ENCODE measurements around the gene SP3.

The SP3 gene

DNA sequence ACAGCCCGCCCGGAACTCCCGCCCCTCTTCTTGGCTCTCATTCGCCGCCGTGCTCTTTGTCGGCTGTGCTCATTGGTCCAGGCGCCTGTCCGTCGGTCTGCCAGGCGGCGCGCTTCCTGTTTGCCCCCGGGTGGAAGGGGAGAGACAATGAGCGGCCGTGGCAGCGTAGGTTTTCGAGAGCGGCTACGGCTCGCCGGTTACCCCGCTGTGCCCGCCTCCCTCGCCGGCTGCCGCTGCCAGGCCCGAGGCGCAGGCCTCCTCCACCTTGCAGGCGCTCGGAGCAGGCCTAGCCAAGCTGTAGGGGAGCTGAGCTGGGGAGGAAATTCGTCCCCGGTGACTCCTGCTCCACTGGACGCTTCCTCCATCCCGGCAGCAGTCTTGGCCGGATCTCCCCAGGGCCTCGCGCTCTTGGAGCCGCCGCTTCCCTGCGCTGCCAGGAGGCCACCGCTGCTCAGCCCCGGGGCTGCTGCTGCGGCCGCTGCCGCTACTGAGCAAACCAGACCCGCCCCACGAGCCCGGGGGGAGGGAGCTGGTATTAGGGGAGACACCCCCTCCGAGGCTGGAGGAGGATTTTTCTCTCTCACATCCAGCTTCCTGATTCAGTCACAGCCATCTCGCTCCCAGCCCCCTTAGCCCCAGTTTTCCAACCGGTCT is at the start of gene SP3:
Gene SP3 (minus strand): TSS at position 2 of the 654 bp plus-strand sequence. CDS start 202 bp downstream, outside the sequence.
- peak; percentile 97 for DNase-seq

DNA sequence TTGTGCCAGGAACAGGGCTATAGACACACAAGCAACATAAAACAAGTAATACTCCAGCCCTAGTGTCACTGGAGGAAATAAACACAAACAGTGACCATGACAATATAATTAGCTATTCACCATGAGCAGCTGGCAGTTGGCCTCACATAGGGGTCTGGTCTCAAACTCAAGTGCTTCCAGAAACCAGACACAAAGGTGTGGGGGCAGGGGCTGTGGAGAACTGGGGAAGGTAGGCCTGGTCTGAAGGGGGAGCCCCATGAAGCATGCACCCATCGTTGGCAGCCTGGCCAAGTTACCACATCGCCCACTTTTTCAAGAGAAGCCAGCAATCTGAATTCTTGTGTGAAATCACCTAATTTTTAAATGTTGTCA is 49.5 kb upstream of the SP3 start:
- peak; percentile 32 for DNase-seq

- DNase-seq: no peak
Measured at GRCh38 chr2:174014011-174014698, 49.0 kb upstream of the SP3 start.

GRCh38 chr2:174013315-174013751 is 48.2 kb upstream of the SP3 start:
- DNase-seq: no peak

GRCh38 chr2:174012347-174013314 is 47.5 kb upstream of the SP3 start:
- no peak for DNase-seq

DNA sequence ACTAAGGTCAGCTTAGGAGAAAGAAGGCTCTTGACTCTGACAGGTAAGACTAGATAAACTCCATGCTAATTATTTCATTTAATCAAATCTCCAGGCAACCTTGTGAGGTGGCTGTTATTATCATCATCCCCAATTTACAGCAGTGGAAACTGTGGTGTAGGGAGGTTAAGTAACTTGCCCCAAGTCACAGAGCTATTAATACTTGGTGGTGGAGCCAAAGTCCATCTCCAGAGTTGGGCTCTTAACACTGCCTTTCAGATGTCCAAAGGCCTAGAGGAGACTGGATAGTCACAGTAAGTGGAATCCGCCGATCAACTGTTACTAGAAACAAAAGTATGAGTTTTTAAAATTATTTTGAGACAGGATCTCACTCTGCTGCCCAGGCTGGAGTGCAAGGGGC is 46.6 kb upstream of the SP3 start:
- DNase-seq: no peak

GRCh38 chr2:174011173-174011572 is 46.0 kb upstream of the SP3 start:
- DNase-seq: no peak

GRCh38 chr2:174009488-174010223 is 44.5 kb upstream of the SP3 start:
- no peak for DNase-seq

- DNase-seq: no peak
Measured at GRCh38 chr2:174008720-174009119, 43.5 kb upstream of the SP3 start.

DNA sequence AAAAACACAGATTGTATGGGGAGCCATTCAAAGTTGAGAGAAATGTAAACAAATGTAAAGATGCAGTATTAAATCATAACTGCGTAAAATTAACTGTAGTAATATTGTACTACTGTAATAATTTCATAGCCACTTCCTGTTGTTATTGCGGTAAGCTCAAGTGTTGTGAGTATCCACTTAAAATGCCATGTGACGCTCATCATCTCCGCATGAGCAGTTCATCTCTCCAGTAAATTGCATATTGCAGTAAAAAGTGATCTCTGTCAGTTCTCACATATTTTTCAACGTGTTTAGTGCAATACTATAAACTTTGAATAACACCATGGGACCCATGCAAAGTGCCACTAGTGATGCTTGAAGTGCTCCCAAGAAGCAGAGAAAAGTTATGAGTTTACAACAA is 41.8 kb upstream of the SP3 start:
- peak; percentile 35 for DNase-seq

DNA sequence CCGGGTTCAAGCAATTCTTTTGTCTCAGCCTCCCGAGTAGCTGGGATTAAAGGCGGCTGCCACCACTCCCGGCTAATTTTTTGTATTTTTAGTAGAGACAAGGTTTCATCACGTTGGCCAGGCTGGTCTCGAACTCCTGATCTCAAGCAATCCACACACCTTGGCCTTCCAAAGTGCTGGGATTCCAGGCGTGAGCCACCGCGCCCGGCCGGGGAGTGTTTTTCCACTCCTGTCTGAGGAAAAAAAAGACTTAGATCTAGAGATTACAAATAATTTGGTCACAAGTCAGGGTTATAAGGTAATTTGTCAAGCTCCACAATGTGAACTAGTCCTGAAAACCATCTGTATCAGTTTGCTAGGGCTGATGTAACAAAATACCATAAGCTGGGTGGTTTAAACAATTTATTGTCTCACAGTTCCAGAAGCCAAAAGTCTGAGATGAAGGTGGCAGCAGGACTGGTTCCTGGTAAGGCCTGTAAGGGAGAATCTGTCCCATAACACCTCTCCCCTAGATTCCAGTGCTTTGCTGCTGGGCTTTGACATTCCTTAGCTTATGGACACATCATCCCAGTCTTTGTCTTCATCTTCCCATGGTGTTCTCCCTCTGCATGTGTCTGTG is 40.7 kb upstream of the SP3 start:
- no peak for DNase-seq

DNA sequence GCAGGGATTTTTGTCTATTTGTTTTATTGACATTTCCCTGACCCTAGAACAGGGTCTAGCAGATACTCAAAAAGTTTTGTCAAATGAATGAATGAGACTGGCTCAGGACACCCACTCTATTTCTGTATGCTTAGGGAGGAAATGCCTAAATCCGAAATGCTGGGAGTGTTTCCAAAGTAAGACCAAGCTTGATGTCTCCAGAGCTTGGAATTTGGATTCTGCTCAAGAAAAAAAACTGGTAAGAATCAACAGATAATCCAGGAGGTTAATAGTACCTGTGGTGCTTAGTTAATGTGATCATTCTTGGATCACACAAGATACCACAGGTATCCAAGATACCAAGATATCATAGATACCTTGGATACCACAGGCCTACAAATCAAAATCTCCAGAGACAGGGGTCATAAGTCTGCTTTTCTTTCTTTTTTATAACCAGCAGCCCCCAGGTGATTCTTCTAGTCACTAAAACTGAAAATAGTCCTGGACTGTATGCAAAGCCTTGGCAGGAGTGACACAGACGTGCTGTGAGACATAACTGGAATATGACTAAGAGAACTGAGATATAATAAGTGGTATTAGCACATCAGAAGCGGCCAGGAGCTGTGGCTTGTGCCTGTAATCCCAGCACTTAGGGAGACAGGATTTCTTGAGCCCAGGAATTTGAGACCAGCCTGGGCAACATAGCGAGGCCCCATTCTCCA is 39.9 kb upstream of the SP3 start:
- no peak for DNase-seq

DNA sequence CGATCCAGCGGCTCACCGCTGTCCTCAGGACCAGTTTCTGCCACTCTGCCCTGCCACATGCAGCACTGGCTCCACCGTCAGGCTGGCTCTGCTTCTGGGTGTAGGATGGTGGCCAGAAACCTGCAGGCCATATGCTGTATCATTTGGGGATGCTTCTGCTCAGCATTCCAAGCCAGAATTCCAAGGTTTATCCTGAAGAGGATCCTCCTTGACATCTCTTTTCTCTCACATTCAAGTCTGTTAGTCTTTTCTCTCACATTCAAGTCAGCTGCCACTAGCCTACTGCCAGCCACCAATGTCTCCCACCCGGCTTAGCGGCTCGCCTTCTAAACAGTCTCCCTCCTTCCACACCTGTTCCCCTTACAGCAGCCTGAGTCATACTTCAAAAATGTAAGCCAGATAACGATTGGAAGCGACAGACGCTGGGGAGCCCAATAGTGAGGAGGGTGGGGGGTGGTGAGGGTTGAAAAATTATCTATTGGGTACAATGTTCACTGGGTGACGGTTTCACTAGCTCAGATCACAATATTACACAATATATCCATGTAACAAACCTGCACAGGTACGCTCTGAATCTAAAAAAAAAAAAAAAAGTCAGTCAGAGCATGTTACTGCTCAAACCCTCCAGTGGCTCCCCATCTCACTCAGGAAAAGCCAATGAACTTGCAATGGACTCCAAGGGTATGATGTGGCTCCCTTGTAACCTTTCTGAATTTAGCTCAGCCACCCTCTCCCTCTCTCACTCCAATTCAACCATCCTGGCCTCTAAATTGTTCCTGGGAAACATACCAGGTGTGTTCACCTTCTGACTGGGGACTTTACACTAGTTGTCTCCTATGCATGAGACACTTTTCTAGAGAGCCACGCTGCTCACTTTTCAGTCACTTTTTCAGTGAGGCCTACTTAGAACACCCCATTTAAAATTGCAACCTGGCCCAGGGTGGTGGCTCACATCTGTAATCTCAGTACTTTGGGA is 38.8 kb upstream of the SP3 start:
- DNase-seq: peak; percentile 80

DNA sequence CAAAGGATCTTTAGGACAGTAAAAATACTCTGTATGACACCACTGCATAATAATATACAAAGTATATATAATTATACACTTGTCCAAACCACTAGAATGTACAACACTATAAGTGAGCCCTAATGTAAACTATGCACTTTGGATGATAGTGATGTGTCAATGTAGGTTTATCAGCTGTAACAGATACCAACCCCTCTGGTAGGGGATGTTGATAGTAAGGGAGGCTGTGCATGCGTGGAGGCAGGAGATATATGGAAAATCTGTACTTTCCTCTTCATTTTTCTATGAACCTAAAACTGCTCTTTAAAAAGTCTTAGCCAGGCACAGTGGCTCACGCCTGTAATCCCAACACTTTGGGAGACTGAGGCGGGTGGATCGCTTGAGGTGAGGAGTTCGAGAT is 37.5 kb upstream of the SP3 start:
- DNase-seq: no peak

DNA sequence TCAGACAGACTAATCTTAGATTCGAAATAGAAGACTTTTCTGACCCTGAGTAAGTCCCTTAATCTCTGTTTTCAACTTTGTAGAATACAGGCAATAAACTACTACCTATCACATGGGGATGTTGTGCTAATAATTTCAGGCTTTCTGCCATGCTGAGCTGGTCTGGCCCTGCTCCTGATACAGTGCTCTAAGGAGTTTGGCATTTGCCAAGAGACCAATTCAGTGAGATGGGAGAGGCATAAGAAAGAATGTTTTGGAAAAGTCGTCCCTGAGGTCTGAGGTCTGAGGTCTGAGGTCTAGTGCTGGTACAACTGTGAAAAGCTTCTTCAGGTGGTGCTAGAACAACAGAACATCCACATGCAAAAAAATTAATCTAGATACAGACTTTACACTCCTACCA is 35.9 kb upstream of the SP3 start:
- DNase-seq: no peak

GRCh38 chr2:173999724-174000123 is 34.6 kb upstream of the SP3 start:
- no peak for DNase-seq

GRCh38 chr2:173999272-173999671 is 34.1 kb upstream of the SP3 start:
- no peak for DNase-seq

- no peak for DNase-seq
Measured at GRCh38 chr2:173998386-173998785, 33.2 kb upstream of the SP3 start.

GRCh38 chr2:173997753-173998152 is 32.6 kb upstream of the SP3 start:
- DNase-seq: peak; percentile 29

- no peak for DNase-seq
Measured at GRCh38 chr2:173997269-173997668, 32.1 kb upstream of the SP3 start.
